Measurements from ENCODE around the gene RIMS4.
"Not testable (repeated sequence)": the region's sequence is repeated elsewhere in the genome, so short reads cannot be mapped to it uniquely, and the experiment has no call there.

Gene RIMS4

DNA sequence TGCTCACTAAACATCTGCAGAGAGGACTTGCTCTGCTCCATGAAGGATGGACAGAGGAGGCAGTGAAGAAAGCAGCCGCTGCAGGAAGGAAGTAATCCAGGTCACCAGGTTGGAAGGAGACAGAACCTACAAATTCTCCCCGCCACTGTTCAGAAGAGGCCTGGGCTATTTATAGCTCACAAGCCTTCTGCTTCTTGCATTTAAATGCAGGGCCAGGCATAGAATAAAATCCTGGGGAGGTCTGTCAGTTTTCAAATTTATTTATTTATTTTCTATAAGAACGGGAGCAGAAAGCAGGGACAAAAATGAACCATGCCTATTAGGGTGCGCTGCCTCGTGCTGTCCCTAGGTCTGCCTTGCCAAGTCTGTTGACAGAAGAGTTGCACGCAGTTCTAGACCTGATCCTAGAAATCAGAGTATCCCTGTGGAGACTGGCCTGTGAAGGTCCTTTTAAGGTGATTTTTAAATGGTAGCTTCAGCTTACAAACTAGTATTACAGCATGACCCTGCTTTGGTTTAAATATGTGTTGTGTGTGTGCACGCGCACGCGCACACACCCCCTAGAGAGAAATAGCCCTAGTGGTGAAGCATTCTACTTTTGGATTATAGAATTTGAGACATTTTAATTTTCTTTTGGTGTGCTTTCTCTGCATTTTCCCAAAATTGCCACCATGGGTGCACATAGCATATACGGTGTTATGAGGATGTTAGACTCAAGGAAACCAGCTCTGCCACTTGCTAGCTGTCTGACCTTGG, 19.5 kb downstream of the RIMS4 start:
- DNase-seq: no peak

DNA sequence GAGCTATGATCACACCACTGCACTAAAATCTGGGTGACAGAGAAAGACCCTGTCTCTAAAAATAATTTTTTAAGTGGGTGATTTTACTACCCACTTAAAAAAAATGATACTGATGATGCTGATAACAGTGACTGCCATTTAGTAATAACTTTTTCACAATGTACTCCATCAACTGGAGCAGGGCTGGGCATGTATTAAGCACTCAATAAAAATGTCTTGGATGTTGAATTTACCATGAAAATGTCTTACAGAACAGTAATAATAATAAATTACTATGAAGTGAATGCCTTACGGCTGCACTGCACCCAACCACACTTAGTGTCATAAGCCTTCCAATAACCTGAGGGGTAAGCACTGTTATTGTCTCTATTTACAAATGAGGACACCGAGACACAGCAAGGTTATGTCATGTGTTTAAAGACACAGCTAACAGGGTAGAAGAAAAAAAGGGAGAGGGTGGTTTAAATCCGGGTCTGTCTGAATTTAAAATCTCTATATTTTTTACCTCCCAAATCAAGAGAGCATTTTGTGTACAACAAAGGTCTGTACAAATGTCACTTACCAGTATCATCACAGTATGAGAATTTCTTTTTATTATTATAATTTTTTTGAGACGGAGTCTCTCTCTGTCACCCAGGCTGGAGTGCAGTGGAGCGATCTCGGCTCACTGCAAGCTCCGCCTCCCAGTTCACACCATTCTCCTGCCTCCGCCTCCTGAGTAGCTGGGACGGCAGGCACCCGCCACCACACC, 21.5 kb downstream of the RIMS4 start:
- no peak for DNase-seq

DNA sequence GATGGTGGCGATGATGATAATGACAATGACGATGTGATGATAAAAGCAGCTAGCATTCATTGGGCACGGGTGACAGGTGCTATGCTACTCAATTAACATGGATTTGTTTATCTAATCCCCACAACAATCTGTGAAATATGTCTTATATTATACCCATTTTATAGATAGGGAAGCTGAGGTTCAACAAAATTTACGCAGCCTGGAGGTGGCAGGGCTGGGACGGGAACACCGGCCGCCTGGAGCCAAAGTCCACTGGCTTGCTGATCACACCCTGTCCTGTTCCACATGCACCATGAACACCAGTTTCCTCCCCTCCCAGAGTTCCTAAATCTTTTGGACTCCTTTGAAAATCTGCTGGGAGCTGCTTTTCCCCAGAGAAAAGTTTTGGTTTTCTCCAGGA, 23.0 kb downstream of the RIMS4 start:
- DNase-seq: no peak

DNA sequence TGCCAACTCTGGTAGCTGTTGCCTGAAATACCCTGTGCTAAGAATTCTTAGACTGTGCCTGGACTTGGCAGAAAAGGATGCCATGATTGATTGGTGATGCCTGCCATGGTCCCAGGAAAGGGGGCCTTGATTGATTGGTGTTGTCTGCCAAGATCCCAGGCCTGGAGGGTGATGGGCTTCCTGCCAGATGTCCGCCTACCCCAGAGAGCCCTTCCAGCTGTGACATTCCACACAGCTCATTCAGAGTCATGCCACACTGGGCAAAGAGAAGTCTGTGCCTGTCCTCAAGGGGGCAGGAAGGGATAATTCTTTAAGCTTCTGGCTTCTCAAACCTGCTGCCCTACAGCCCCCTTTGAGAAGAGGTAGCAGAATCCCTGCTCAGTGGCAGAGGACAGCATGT, 24.6 kb downstream of the RIMS4 start:
- DNase-seq: no peak

DNA sequence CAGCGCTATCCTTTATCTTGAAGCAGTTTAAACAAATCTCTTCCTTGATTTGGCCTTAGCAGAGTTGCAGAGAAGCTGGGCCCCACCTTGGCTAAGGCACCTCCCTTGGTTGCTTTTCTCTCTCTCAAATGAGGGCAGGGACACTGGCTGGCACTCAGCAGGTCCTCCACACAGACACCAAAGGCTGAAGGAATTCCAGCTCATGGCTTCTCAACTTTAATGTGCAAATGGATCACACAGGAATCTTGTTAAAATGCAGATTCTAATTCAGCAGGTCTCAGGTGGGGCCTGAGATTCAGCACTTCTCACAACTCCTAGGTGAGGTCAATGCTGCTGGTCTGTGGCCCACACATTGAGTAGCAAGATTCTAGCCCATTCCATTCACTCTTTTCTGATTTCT, 25.7 kb downstream of the RIMS4 start:
- DNase-seq: no peak

DNA sequence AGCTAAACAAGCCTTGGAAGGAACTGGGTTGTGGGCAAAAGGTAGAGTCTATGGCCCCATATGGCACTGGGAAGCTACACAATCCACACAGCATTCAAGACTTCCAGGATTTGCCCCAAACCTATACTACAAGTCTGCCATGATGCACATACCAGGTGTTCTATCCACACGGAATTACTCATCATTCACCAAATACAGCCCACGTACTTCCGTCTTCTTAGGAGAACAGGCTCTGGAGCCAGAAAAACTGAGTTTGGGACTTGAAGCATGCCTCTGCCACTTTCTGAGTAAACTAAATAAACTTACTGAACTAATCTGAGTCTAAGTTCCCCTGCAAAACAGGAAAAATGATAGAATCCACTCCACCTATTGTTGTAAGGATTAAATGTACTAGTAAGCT, 28.6 kb downstream of the RIMS4 start:
- no peak for DNase-seq

DNA sequence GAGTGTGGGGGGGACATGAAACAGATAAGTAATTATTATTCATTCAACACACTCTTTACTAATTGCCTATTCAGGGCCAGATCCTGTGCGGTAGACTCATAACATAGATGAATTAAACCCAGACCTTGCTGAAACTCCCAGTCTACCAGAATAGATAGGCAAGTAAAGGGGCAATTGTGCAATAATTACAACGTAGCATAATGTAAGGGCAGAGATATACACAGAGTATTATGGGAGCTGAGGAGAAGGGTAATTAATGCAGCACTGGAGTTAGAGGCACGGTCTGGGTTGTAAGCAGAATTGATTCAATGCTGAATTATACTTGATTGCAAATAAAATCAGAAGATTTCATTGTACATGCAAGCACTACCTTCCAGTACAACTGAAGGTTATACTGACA, 29.2 kb downstream of the RIMS4 start:
- no peak for DNase-seq

DNA sequence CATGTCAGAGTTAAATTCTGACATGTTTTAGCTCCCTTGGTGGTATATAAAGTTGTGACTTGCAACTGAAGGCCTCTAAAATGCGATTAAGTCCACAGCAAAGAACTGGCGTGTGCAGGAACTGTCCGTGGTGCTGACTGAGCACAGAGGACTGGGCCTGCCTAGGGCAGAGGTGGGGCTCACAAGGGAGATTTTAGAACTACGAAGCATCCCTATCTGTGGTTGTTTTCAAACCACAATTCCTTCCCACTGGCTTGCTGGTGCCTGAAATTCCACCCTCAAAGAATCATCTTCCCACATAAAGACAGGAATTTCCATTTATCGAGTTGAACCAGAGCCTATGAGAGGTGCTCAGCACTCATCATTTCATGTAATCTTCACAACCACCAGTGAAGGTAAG, 30.1 kb downstream of the RIMS4 start:
- DNase-seq: peak; percentile 17

DNA sequence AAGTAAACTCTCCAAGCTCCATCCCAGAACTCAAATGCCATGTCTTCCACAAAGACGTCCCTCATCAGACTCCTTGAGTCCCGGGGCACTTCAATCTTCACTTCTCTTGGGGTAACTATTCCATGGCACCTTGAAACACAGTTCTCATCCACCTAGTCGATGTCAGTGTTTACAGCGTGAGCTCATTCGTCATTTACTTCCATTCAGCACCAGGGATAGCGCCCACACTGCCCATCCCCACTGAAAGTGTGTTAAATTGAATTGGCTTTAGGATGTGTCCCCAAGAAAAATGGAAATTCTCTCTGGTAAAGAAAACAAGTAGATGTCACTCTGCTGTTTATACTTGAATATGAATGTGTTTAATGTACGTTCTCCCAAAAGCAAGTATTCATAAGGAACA, 33.4 kb downstream of the RIMS4 start:
- no peak for DNase-seq

DNA sequence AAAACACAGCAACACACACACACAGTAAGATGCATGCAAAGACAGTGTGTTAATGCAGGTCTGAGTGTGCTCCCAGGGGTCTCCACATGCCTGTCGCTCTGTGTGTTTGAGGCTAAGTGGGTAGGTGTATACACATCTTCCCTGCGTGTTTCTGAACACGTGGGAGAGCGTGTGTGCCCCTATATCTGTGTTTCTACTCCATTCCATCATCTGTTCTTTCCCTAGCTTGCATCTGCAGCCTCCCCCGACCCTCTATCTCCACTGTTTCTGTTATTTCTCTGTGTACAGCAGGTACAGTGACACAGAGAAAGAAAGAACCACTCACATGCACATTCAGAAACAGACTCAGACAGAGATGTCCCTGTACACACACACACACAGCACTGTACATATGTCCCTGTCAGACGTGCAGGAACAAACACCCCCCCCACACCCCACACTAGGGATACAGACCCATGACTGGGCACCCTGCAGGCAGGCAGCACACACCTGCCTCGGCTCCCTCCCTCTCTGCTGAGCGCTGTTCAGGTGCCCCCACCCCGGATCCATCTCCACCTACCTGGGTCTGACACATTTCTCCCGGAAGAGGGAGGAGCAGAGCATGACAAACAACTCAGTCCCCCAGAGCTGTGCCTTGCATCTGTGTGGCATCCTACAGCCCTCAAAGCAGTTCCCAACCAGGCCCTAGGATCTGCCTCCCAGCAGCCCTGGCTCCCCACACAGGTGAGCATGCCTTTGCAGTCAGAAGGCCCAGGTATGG, 37.1 kb downstream of the RIMS4 start:
- no peak for DNase-seq

DNA sequence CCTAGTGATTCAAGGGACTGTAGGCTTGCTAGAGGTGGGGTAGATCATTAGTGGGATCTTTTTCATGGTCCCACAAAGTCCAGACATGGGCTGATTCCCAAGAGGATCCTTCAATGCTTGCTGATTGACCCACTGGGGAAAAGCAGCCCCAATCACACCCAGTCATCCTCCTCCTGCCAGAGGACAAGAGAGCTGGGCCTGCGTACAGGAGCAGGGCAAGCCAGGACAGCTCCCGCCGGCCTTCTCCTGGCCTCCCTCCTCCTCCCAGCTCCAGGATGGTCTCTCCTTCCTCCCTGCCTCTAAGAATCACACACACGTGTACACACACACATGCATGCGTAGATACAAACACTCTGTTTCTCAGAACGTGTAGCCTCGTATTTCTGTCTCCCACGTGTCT, 37.7 kb downstream of the RIMS4 start:
- no peak for DNase-seq

DNA sequence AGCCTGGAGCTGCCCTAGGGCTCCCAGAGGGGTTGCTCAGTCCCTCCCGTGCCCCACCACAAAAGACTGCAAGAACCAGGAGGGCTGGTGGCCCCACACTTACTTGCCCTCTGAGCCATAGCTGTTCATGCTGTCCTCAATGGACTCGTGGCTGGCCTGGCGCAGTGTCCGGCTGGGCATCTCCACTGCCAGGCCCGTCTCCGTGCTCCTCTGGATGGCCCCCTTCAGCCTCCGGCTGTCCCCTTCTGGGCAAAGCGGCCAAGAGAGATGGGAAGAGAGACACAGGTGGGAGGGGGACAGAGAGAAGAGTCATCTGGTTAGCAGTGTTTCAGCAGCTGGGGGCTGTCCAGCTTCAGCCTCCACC, 39.2 kb downstream of the RIMS4 start:
- no peak for DNase-seq

DNA sequence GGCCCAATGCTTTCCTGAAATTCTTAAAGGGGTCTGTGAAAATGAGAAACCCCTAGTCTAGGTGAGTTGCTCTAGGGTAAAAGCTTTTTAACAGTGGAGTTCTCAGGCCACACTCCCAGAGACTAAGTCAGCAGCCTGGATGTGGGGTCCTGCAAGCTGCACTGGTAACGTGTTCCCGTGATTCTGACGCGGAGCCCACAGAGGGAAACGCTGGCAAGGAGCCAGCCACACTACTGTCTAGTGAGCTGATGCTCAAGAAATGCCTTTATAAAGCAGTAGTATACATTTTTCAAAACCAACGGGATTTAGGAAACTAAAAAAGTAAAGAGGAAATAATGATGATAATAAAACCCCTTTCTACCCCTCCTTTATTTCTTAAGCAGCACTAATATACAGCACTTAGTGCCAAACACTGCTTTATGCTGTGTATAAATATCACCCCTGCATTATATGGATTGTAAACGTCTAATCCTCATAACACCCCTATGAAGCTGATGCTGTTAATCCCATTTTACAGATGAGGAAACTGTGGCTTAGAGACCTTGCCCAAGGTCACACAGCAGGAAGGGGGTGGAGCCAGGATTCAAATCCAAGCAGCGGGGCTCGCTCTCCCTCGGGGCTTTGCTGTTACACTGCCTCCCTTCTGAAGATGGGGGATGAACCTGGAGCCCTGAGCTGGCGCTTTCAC, 39.7 kb downstream of the RIMS4 start:
- no peak for DNase-seq

DNA sequence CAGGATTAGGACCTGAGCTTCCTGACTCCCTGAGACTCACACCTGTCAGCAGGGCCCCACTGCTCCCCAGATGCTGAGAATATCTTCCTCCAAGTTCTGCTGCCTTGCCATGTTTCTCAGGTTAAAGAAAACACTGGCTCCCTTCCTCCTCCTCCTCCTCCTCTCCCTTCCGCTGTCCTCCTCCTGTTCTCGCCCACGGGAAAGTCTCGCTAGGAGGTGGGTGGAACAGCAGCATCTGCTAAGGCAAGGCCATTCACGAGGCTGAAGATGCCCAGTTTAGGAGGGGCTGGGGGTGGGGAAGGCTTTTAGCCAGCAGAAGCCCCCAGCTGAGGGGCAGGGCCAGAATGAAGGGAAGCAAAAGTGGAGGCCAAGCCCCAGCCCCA, 40.9 kb downstream of the RIMS4 start:
- DNase-seq: no peak

DNA sequence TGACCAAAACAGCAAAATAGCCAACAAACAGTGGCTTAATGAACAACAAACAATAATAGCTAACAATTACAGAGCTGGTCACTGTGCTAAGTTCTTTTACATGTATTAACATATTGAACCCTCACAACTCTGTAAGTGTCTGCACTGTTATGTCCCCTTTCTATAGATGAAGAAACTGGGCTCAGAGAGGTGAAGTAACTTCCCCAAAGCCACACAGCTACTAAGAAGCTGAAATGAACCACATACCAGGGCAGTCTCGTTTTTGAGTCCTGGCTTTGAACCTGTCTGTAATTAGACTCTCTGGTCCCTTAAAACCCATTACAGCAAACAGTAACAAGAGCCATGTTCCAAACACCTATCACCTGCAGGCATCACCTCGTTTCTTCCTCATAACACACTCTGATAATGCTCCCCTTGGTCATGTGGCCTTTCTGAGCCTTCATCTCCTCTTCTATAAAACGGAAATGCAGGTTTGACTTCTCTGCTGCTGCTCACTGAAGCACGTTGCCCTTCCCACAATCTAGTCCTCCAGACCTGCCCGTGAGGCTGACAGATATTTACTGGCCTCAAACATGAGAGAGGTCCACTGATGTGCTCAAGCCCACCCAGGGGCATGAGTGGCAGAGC, 41.4 kb downstream of the RIMS4 start:
- DNase-seq: no peak

DNA sequence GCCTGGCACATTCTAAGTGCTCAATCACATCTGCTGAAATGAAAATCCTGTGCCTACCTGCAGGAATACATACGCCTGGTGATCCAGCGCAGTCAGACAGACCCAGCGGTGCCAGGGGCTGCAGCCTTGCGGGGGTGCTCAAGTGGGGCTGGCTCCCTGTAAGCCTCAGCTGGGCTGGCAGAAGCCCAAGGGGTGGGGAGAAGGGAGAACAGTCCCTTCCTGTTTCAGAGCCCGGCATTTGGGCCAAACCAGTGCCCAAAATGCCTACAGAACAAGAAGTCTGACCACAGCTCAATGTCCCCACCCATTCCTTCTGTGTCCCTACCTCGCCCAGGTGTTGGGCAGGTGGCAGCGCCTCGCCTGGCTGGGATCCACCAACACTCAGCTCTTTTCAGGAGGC, 42.1 kb downstream of the RIMS4 start:
- DNase-seq: no peak

DNA sequence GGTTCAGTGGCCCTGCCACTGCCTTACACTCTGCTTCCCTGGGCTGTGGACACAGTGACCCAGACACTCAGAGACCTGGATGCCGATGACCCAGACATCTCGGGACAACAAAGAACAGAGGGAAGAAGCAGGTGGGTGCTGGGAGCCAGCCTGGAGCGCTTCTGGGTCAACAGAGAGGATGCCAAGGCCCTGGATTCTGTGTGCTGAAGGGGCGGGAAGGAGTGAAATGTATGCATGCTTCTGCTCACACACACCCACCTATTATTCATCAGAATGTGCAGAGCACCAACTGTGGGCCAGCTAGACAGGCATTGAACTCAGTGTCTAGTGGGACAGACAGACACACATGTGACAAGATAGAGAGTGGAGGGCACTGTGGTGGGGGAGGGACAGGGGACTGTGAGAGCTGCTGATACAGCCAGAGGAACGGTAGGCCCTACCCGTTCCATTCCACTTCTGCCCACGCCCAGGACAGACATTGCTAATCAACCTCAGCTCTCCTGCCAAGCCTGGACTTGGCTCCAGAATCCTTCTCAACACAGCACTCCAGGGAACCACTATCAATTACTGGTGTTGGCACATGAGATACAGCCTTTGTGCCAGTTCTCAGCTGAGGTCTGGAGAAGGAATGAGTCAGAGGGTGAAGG, 44.5 kb downstream of the RIMS4 start:
- DNase-seq: no peak

DNA sequence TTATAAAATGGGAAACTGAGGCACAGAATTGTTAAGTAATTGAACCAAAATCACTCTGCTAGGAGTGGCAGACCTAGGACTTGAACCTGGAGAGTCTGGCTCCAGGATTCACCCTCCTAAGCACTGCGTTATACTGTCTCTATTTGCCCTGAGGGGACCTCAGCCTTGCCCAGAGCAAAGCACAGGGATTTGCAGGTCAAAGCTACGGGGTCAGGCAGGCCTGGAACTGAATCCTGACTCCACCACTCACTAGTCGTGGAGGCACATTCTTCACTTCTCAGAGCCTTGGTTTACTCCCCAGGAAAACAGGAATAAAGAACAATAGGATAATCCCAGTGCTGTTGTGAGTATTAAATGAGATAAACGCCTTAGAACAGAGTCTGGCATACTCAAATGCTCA, 45.3 kb downstream of the RIMS4 start:
- no peak for DNase-seq

DNA sequence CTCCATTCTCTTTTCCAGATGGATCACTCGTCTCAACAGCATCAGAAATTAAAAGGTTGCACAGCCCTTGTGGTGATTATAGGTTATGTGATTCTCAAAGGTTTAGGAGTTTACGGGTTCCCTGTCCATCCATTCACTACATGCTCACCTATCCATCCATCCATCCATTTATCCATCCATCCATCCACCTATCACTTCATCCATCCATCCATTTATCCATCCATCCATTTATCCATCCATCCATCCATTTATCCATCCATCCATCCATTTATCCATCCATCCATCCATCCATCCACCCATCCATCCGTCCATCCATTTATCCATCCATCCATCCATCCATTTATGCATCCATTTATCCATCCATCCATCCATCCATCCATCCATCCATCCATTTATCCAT, 46.5 kb downstream of the RIMS4 start:
- DNase-seq: not testable (repeated sequence)

DNA sequence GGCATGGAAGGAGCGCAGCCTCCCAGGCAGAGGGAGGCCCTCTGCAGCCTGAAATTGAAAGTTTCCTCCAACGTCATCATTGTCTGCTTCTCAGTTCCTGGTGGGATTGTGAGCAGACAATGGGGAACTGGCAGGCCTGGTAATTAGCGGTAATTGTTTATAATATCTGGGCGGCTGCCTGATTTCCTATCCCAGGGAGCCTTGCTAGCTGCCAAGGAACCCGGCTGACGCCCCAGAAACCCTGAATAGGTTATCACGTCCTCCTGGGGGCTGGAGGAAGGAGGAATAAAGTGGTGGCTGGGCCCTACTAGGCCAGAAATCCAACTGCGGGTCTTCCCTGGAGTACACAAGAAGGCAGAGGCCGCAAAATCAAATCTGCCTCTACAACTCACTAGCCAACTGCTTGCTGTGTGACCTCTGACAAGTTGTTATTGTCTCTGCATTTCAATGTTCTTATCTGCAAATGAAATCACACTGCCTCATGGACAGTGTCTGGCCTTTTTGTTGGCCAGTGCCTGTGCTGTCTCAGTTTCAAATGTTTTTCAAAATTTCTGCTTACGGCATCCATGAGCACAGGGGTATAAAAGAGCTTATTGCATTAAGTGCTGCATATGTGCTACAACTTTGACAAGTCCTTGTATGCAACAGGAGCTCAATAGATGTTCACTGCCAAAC, 47.7 kb downstream of the RIMS4 start:
- DNase-seq: no peak

DNA sequence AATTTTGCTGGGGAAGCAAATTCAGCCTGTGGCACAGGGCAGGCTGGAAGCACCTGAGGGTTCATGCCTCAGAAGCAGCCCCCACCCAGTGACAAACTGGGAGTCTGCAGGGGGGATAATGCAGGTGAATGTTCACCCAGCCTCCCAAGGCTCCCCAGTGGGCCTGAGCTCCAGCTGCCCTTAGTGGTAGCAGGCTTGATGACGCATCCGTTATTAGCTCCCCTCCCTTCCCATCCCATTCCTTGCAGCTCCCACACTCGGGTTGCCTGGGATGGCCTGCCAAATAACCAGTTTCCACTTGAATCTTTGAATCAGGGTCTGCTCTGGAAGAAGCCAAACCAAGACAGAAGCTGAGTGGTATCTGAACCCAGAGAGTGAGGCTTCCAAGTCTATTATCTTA, 48.9 kb downstream of the RIMS4 start:
- DNase-seq: no peak

DNA sequence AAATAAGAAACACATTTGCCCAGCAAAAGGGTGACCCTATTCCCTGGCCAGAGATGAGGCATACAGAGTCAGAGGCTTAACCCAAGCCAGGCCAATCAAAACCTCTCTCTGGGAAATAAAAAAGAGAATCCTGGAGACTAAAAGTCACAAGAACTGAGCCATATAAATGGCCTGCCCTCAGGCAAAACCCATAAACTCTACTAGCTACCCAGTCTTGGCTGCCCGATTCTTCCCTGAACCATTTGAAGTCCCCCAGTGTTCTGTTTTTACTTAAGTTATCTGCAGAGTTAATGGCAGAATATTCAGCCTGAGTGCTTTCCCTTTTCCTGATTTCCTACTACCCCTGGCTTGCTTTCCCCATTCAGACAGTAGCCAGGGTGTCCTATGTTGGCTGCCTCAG, 50.8 kb downstream of the RIMS4 start:
- no peak for DNase-seq
